Measurements from ENCODE around the gene CD300LB.

- TF ChIP-seq, protein P1, sequence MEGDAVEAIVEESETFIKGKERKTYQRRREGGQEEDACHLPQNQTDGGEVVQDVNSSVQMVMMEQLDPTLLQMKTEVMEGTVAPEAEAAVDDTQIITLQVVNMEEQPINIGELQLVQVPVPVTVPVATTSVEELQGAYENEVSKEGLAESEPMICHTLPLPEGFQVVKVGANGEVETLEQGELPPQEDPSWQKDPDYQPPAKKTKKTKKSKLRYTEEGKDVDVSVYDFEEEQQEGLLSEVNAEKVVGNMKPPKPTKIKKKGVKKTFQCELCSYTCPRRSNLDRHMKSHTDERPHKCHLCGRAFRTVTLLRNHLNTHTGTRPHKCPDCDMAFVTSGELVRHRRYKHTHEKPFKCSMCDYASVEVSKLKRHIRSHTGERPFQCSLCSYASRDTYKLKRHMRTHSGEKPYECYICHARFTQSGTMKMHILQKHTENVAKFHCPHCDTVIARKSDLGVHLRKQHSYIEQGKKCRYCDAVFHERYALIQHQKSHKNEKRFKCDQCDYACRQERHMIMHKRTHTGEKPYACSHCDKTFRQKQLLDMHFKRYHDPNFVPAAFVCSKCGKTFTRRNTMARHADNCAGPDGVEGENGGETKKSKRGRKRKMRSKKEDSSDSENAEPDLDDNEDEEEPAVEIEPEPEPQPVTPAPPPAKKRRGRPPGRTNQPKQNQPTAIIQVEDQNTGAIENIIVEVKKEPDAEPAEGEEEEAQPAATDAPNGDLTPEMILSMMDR (IDR thresholded peaks at IDR 0.05 in 2 of 3, conservative IDR thresholded peaks at IDR 0.05 in 1 of 3; ENCODE audit: control insufficient read depth in 2 of 3, extremely low read depth in 1 of 3, insufficient read depth in 1 of 3, low read depth in 3 of 3, low read length in 3 of 3): no peak
- TF ChIP-seq POLR2A (IDR thresholded peaks at IDR 0.05; ENCODE audit: low read depth, low read length) (no peak), POLR2AphosphoS2 (IDR thresholded peaks at IDR 0.05; ENCODE audit: low read depth, low read length) (no peak), ZBTB33 (IDR thresholded peaks at IDR 0.05) (no peak)
Measured at GRCh38 chr17:74542166-74542565, 10.9 kb upstream of the CD300LB start.

Measured in GM12878 (cell line).